Measurements from ENCODE around the gene ZNF697.

DNA sequence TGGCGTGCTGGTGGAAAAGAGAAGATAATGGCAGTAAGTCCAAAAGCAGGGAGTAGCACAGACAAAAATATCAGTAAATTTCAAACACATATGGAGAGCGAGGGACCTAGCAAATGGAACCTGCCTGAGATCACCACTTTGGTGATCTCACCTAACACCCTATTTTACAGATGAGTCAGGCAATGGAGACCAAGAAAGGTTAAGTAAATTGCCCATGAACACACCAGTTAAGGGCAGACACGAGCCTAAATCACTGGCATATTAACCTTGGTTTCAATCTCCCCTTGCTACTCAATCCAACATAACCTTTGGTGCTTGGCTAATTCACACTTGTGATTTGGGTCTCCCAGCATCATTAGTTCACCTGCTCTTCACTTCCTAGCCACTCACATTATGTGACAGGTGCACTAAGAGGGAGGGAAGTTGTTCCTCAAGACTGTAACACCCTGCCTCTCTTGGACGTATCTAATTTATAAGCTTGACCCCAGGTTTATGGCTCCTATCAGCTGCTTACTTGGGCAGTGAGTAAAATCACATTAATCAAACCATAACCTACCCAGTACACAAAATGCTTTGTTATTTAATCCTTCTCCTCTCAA, 11.5 kb downstream of the ZNF697 start:
- TF ChIP-seq, protein P1, sequence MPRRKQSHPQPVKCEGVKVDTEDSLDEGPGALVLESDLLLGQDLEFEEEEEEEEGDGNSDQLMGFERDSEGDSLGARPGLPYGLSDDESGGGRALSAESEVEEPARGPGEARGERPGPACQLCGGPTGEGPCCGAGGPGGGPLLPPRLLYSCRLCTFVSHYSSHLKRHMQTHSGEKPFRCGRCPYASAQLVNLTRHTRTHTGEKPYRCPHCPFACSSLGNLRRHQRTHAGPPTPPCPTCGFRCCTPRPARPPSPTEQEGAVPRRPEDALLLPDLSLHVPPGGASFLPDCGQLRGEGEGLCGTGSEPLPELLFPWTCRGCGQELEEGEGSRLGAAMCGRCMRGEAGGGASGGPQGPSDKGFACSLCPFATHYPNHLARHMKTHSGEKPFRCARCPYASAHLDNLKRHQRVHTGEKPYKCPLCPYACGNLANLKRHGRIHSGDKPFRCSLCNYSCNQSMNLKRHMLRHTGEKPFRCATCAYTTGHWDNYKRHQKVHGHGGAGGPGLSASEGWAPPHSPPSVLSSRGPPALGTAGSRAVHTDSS (tag by site-specific recombination; IDR thresholded peaks at IDR 0.05): no peak
- TF ChIP-seq, protein P2, sequence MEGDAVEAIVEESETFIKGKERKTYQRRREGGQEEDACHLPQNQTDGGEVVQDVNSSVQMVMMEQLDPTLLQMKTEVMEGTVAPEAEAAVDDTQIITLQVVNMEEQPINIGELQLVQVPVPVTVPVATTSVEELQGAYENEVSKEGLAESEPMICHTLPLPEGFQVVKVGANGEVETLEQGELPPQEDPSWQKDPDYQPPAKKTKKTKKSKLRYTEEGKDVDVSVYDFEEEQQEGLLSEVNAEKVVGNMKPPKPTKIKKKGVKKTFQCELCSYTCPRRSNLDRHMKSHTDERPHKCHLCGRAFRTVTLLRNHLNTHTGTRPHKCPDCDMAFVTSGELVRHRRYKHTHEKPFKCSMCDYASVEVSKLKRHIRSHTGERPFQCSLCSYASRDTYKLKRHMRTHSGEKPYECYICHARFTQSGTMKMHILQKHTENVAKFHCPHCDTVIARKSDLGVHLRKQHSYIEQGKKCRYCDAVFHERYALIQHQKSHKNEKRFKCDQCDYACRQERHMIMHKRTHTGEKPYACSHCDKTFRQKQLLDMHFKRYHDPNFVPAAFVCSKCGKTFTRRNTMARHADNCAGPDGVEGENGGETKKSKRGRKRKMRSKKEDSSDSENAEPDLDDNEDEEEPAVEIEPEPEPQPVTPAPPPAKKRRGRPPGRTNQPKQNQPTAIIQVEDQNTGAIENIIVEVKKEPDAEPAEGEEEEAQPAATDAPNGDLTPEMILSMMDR (tag by site-specific recombination; IDR thresholded peaks at IDR 0.05): no peak
- TF ChIP-seq MYNN (tag by site-specific recombination; IDR thresholded peaks at IDR 0.05; ENCODE audit: borderline replicate concordance) (no peak), ZBTB17 (tag by site-specific recombination; IDR thresholded peaks at IDR 0.05) (no peak), GLI2 (tag by site-specific recombination; IDR thresholded peaks at IDR 0.05; ENCODE audit: borderline replicate concordance, low read depth) (no peak; the same call in 1 of the 2 replicates), ZNF792 (tag by site-specific recombination; IDR thresholded peaks at IDR 0.05) (no peak), ZNF561 (tag by site-specific recombination; IDR thresholded peaks at IDR 0.05; ENCODE audit: borderline replicate concordance) (no peak)
- TF ChIP-seq, protein P3, sequence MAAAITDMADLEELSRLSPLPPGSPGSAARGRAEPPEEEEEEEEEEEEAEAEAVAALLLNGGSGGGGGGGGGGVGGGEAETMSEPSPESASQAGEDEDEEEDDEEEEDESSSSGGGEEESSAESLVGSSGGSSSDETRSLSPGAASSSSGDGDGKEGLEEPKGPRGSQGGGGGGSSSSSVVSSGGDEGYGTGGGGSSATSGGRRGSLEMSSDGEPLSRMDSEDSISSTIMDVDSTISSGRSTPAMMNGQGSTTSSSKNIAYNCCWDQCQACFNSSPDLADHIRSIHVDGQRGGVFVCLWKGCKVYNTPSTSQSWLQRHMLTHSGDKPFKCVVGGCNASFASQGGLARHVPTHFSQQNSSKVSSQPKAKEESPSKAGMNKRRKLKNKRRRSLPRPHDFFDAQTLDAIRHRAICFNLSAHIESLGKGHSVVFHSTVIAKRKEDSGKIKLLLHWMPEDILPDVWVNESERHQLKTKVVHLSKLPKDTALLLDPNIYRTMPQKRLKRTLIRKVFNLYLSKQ (tag by site-specific recombination; IDR thresholded peaks at IDR 0.05; ENCODE audit: borderline replicate concordance): no peak
- TF ChIP-seq, protein P4, sequence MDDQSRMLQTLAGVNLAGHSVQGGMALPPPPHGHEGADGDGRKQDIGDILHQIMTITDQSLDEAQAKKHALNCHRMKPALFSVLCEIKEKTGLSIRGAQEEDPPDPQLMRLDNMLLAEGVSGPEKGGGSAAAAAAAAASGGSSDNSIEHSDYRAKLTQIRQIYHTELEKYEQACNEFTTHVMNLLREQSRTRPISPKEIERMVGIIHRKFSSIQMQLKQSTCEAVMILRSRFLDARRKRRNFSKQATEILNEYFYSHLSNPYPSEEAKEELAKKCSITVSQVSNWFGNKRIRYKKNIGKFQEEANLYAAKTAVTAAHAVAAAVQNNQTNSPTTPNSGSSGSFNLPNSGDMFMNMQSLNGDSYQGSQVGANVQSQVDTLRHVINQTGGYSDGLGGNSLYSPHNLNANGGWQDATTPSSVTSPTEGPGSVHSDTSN (CRISPR knock-in tag; IDR thresholded peaks at IDR 0.05): no peak
